HG03558 (cell line): ENCODE data around the gene TAS2R46.
"Not testable (repeated sequence)": the region's sequence is repeated elsewhere in the genome, so short reads cannot be mapped to it uniquely, and the experiment has no call there.

Experiments
- ATAC-seq: cut with Tn5 transposase; IDR thresholded peaks from one replicate; pipeline ENCODE4 v1.9.1; 2021; ENCODE audit warnings: moderate number of reproducible peaks; ENCODE audit not compliant: unreplicated experiment; ENCODE audit errors: extremely low read depth

The TAS2R46 gene, protein sequence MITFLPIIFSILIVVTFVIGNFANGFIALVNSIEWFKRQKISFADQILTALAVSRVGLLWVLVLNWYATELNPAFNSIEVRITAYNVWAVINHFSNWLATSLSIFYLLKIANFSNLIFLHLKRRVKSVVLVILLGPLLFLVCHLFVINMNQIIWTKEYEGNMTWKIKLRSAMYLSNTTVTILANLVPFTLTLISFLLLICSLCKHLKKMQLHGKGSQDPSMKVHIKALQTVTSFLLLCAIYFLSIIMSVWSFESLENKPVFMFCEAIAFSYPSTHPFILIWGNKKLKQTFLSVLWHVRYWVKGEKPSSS

GRCh38 chr12:11062194-11062593, at the start of gene TAS2R46:
Gene TAS2R46, minus strand, starts transcription at chr12:11062294. Its CDS starts 0 bp downstream, at chr12:11062294.
- not testable (repeated sequence) for ATAC-seq

DNA sequence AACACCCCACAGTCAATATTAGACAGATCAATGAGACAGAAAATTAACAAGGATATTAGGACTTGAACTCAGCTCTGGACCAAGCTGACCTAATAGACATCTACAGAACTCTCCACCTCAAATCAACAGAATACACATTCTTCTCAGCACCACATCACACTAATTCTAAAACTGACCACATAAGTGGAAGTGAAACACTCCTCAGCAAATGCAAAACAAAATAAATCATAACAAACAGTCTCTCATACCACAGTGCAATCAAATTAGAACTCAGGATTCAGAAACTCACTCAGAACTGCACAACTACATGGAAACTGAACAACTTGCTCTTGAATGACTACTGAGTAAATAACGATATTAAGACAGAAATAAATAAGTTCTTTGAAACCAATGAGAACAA, 49.1 kb upstream of the TAS2R46 start:
- ATAC-seq, result not testable (repeated sequence)

- ATAC-seq, result no peak
Observed at GRCh38 chr12:11108862-11109261, 46.8 kb upstream of the TAS2R46 start.

GRCh38 chr12:11107719-11108118, 45.6 kb upstream of the TAS2R46 start:
- ATAC-seq, result no peak

GRCh38 chr12:11106288-11106687, 44.2 kb upstream of the TAS2R46 start:
- no peak for ATAC-seq

GRCh38 chr12:11105546-11105945, 43.5 kb upstream of the TAS2R46 start:
- ATAC-seq, result no peak

- ATAC-seq, result not testable (repeated sequence)
Observed at GRCh38 chr12:11094910-11095309, 32.8 kb upstream of the TAS2R46 start.

DNA sequence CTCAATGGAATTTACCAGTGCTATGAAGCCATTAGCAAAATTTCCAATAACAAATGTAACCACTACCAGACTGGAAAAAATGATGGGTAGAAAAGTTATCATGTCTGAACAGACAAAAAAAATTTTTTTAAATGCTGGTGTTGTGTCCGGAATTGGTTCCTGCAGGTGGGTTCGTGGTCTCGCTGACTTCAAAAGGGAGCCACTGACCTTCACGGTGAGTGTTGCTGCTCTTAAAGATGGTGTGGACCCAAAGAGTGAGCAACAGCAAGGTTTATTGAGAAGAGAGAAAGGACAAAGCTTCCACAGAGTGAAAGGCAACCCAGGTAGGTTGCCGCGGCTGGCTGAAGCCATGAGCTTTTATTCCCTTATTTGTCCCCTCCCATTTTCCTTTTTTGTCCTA, 30.0 kb upstream of the TAS2R46 start, which contains the start of gene TAS2R43:
TAS2R43 (minus strand) TSS at position 186 of the 400 bp plus-strand sequence; CDS start at position 102, 84 bp downstream.
- ATAC-seq, result no peak

DNA sequence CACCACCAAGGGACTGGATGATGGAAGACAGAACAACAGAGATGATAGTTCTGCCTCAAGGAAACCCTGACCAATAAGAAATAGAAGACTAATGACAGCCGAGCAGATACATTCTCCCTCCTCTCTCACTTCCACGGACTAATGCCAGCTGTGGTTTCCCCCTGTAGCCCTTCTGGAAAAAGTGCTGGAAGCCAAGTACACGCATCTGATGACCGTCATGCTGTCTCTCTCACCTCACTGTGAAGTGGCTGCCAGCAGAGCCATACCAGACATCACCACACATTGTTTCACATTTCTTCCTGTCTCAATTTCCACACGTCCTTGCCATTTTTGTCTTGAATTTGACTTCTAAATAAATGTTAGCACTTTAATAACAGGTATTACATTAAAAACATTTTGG, 27.2 kb upstream of the TAS2R46 start:
- ATAC-seq, result no peak

DNA sequence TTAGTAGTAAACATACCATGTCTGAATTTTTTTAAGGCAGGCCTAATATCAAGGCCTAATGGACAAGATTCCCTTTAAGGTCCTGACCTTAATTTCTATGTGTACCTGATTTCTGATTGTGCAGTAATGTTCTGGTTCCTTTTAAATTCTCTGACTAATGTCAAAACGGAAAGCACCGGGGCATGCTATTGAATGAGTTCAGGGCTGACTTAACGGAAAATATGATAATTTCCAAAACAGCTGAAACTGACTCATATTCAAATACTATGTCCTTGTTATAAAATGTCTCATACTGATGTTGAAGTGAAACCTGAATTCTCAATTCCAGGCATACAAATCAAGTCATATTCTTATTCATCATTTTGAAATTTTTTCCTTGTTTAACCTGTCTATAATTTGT, 23.3 kb upstream of the TAS2R46 start:
- ATAC-seq, result peak; percentile 59

DNA sequence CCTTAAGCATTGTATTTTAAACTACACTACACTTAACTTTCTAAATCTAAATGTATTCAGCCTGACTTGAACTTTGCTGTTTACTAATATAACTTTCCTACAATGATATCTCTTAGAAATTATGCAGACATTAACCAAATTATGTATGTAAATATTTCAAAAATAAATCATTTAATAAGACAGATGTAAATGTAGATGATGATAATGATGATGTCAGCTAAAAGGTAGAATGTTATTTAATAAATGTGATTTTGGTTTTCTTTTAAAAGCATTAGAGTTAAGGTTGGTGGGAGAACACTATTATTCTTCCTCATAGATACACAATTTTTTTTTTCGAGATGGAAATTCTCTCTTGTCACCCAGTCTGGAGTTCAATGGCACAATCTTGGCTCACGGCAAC, 19.9 kb upstream of the TAS2R46 start:
- no peak for ATAC-seq

DNA sequence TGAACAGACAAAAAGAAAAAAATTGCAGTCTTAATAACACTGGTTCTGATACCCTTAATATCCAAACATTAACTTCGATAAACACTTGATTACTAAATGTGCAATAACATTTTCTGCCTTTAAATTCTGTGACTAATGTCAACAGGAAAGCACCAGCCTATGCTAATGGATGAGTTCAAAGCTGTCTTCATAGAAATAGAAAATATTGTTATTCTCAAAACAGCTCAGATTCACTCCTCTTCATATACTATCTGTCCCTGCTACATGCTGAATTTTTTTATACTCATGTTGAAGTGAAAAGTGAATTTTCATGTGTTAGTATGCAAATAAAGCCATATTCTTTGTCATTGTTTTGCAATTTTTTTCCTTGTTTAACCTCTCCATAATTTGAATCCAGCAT, 16.2 kb upstream of the TAS2R46 start:
- no peak for ATAC-seq

DNA sequence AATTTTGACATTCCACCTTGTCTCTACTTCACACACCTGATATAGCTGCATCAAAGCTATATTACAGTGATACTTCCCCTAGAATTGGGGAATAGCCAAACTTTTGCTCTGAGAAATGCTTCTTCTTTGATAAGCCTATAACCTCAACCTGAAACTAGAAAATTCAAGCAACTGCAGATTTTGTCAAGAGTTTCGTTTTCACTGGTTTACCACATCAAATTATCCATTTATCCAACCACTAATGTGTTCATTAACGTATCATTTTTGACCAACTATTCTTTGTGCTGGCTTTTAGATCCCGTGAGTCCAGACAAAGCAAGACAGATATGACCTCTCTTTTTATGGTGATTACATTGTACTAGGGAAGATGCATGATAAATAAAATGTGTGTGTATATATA, 13.5 kb upstream of the TAS2R46 start:
- ATAC-seq, result no peak

- no peak for ATAC-seq
Observed at GRCh38 chr12:11071414-11071813, 9.3 kb upstream of the TAS2R46 start.

DNA sequence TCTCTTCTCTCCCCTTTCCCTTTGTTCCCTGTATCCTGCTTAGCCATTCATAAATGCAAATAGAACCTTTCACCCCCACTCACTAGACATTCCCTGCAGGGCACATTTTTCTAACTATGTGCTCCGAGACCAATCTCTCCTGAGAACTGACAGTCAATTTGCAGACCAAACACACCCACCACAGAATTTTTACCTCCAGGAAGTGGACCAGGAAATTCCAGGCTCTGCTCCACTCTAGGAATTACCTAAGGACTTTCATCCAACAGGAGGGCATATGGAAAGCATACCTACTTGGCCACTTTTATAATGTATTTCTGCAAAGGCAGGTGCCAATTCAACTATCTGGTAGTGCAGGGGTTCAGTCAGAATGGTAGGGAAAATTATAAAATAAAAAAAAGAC, 8.9 kb upstream of the TAS2R46 start:
- ATAC-seq, result no peak

DNA sequence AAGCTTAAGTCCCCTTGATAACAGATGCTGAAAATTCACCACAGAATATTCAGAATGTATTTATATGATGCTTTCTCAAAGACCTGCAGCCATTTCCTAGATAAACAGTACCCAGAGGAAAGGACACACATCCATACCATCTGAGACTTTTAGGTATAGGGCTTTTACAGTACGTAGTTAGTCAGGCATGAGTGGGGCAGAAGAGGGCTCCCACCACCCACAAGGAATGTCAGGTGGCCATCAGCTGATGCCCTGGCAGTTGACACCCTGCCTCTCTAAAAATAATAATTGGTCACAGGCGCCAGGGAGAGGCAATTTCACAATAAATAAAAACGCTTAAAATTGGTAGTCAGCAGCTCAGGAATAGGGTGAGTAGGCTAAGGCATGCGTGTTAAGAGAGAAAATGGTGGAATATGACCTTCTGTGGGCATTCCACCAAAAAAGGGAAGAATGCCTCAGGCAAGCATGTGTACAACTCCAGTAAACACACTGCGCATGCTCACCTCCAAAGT, 7.8 kb upstream of the TAS2R46 start:
- ATAC-seq, result no peak

GRCh38 chr12:11067514-11067913, 5.4 kb upstream of the TAS2R46 start:
- no peak for ATAC-seq

DNA sequence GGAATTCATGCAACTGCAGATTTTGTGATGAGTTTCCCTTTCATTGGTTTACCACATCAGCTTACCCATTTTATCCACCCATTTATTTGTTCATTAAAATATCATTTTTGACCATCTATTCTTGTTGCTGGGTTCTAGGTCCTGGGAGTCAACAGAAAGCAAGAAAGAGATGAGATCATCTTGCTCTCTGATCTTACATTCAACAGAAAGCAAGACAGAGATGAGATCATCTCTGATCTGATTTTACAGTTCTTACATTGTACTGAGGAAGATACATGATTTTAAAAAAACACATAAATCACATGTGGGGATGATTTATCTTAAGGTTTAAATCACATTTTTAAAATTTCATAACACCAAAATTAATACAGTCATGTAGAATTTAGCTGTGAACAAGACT, 2.3 kb downstream of the TAS2R46 start:
- no peak for ATAC-seq

DNA sequence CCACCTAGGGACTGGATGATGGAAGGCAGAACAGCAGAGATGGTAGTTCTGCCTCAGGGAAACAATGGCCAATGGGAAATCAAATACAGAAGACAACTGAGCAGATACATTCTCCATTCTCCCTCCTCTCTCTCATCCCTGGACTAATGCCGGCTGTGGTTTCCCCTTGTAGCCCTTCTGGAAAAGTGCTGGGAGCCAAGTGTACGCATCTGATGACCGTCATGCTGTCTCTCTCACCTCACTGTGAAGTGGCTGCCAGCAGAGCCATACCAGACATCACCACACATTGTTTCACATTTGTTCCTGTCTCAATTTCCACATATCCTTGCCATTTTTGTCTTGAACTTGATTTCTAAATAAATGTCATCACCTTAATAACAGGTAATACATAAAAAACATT, 3.1 kb downstream of the TAS2R46 start:
- no peak for ATAC-seq

GRCh38 chr12:11055306-11055705, 6.8 kb downstream of the TAS2R46 start:
- no peak for ATAC-seq

GRCh38 chr12:11049806-11050531, 12.1 kb downstream of the TAS2R46 start:
- ATAC-seq, result not testable (repeated sequence)
